Measurements from ENCODE around the gene BAIAP3. TPM values are rescaled to one million over a fixed set of nuclear protein-coding genes. Genes with fewer than 3 reads are reported as not detected.

BAIAP3 gene
- total RNA-seq, 1 experiment from 2014 or later: 6.8 TPM

- Histone ChIP-seq H3K79me1 (ENCODE audit: insufficient read depth, low read depth, low read length, poor library complexity, severe bottlenecking) (no peaks in the 10 kb centered on the region), H3K23me2 (ENCODE audit: insufficient read length, low read depth, low read length, poor library complexity, severe bottlenecking) (no peaks in the 10 kb centered on the region), H3K4me2 (ENCODE audit: insufficient read depth, insufficient read length, low read length) (no peak overlapping the region), H3T11ph (ENCODE audit: low read length) (no peak overlapping the region), H3K27me3 (ENCODE audit: insufficient read depth, low read length) (peaks cover 7% of the 10 kb centered on the region; the same call in 1 of the 2 replicates), H4K8ac (replicated peaks; ENCODE audit: insufficient read length, low read depth, low read length) (no peak overlapping the region), H3K14ac (ENCODE audit: insufficient read depth, low read length) (no peak overlapping the region), H2BK12ac (ENCODE audit: insufficient read length, low read depth, low read length) (no peak overlapping the region), H3K56ac (ENCODE audit: insufficient read length, low read depth, low read length) (no peak overlapping the region), H3K4me1 (ENCODE audit: insufficient read depth, low read length) (peaks cover 2% of the 10 kb centered on the region; the same call in 1 of the 2 replicates), H3K23ac (ENCODE audit: insufficient read length, low read depth, low read length) (no peak overlapping the region), H2BK15ac (ENCODE audit: low read depth, low read length) (no peak overlapping the region), H4K5ac (ENCODE audit: insufficient read length, low read depth, low read length) (no peak overlapping the region), H3K4ac (ENCODE audit: low read depth, low read length) (no peak overlapping the region), H3K9me3 (ENCODE audit: control insufficient read depth, low read depth, low read length) (no peaks in the 10 kb centered on the region), H2AK5ac (ENCODE audit: insufficient read length, low read length) (no peak overlapping the region), H3K9ac (ENCODE audit: extremely low read depth, insufficient read length, low read length) (no peak overlapping the region), H4K91ac (ENCODE audit: insufficient read length, low read depth, low read length) (no peak overlapping the region), H2BK20ac (ENCODE audit: low read depth, low read length, poor library complexity, severe bottlenecking) (no peak overlapping the region), H2BK5ac (ENCODE audit: insufficient read length, low read length) (no peak overlapping the region), H3K27ac (ENCODE audit: insufficient read length, low read depth, low read length) (no peak overlapping the region), H3K79me2 (ENCODE audit: insufficient read depth, low read length) (no peaks in the 10 kb centered on the region), H4K20me1 (ENCODE audit: control insufficient read depth, insufficient read depth, insufficient read length) (no peaks in the 10 kb centered on the region), H2BK120ac (ENCODE audit: low read depth, low read length, poor library complexity, severe bottlenecking) (no peak overlapping the region), H2AFZ (ENCODE audit: low read length) (no peak overlapping the region), H3K18ac (ENCODE audit: insufficient read length, low read depth, low read length) (no peak overlapping the region)
- H3K4me1 Mint-ChIP-seq: peaks cover 38 to 47% of the 10 kb centered on the region in 2 experiments
- DNase-seq: no peak
- WGBS (ENCODE audit: extremely low coverage, insufficient read length, low lambda C conversion rate): no CpG with 5 or more reads among the region's 11 CpGs
- H3K36me3 Mint-ChIP-seq (ENCODE audit: insufficient read depth in 1 of 3, low read depth in 3 of 3): no peaks in the 10 kb centered on the region
- TF ChIP-seq, protein P1, sequence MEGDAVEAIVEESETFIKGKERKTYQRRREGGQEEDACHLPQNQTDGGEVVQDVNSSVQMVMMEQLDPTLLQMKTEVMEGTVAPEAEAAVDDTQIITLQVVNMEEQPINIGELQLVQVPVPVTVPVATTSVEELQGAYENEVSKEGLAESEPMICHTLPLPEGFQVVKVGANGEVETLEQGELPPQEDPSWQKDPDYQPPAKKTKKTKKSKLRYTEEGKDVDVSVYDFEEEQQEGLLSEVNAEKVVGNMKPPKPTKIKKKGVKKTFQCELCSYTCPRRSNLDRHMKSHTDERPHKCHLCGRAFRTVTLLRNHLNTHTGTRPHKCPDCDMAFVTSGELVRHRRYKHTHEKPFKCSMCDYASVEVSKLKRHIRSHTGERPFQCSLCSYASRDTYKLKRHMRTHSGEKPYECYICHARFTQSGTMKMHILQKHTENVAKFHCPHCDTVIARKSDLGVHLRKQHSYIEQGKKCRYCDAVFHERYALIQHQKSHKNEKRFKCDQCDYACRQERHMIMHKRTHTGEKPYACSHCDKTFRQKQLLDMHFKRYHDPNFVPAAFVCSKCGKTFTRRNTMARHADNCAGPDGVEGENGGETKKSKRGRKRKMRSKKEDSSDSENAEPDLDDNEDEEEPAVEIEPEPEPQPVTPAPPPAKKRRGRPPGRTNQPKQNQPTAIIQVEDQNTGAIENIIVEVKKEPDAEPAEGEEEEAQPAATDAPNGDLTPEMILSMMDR (conservative IDR thresholded peaks at IDR 0.05): no peak
- no peaks in the 10 kb centered on the region for H3K9me3 Mint-ChIP-seq
- H3K27ac Mint-ChIP-seq: peak overlapping the region in 1 of 3 experiments; percentile 68; a peak in 2 of 7 replicates
- H3K27me3 Mint-ChIP-seq (ENCODE audit: low read depth): peaks cover 59% of the 10 kb centered on the region
- H3K4me3 Mint-ChIP-seq: no peak overlapping the region
Measured at GRCh38 chr16:1293921-1294656, 39.4 kb upstream of the BAIAP3 start.

All from H9 (cell line).